Astrocyte (in vitro differentiated cells and primary cell): ENCODE data around the gene ARFGEF2.

Experiments
- EZH2 ChIP-seq: IDR thresholded peaks from 2 replicates; pipeline ENCODE4 v1.6.1; 2012; ENCODE audit warnings: mild to moderate bottlenecking, low read length, inconsistent platforms; ENCODE audit not compliant: insufficient read depth
- TF ChIP-seq, protein P1 (sequence below): IDR thresholded peaks from 2 replicates; pipeline ENCODE4 v1.5.1; 2011; ENCODE audit warnings: low read depth, mild to moderate bottlenecking, inconsistent platforms, low read length, moderate library complexity; ENCODE audit not compliant: insufficient read depth

DNA sequence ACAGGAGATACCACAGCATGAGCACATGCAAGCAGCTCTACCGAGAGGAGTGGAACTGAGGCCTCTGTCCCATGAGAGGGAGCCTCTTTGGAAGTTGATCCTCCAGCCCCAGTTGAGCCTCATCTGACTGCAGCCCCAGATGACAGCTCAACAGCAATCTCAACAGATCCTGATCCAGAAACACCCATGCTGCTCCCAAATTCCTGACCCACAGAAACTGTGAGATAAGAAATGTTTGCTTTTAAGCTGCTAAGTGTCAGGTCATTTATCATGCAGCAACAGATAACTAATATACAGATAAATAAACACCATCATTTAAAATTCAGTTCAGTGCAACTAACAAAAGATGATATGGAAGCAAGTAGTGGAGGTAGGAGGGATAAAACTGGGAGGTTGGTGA is 4.8 kb upstream of the ARFGEF2 start:
- TF ChIP-seq EZH2 = no peak
- TF ChIP-seq, protein P1, sequence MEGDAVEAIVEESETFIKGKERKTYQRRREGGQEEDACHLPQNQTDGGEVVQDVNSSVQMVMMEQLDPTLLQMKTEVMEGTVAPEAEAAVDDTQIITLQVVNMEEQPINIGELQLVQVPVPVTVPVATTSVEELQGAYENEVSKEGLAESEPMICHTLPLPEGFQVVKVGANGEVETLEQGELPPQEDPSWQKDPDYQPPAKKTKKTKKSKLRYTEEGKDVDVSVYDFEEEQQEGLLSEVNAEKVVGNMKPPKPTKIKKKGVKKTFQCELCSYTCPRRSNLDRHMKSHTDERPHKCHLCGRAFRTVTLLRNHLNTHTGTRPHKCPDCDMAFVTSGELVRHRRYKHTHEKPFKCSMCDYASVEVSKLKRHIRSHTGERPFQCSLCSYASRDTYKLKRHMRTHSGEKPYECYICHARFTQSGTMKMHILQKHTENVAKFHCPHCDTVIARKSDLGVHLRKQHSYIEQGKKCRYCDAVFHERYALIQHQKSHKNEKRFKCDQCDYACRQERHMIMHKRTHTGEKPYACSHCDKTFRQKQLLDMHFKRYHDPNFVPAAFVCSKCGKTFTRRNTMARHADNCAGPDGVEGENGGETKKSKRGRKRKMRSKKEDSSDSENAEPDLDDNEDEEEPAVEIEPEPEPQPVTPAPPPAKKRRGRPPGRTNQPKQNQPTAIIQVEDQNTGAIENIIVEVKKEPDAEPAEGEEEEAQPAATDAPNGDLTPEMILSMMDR = no peak
